ENCODE measurements around the gene GPER1.
"Not testable (repeated sequence)": the region's sequence is repeated elsewhere in the genome, so short reads cannot be mapped to it uniquely, and the experiment has no call there.

Gene GPER1

DNA sequence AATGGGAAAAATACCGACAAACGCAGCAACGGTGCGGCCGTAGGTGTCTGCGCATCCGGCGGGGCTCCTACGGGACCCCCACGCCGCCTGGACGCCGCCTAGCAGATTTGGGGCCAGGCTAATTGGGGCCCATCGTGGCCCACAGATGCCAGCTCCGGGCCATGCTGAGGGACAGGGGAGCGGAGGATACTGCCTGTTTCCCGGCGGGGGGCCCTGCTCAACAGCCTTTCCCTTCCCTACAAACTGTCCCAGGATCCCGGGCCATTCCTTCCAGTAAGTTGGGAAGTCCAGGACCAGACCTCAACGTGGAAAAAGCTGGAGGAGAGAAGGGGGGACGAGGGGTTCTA, 21.7 kb upstream of the GPER1 start:
- FAIRE-seq = no peak
- no peak for DNase-seq (ENCODE audit: insufficient read length, low spot score)

DNA sequence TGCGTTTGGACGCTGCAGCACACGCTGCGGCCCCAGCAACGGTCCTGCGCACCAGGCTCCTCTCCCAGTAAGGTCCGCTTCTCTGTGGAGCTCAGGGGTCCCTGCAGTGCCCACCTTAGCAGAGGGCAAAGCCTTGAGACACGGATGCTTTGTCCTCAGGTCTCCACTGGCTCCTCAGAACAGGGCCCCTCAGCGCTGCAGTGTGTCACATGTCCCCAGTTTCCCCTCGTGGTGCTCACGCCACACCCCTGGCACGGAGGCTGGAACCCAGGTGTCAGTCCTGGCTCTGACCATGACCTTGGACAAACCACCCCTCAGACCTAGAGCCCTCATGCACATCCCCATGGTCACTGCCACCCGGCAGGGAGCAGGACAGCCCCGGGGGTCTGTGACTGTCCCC, 19.9 kb upstream of the GPER1 start:
- DNase-seq (ENCODE audit: insufficient read length, low spot score) (no peak), FAIRE-seq (no peak)

DNA sequence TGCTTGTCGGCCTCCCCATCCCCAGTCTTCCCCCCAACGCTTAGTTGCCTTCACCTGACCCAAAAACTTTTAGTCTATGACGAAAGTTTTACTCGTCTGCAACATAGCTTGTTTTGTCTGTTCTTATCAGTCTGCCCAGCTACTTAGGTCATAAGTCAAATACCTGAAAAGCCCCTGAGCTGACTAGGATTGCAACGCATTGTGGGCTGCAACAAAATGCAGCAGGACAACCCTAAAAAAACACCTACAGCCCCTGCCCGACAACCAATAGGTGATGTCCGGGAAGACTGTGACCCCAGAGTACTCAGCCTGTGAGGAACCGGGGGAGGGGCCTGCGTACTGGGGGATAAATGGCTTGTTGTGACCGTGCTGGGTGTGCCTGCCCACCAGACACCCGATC, 19.3 kb upstream of the GPER1 start:
- FAIRE-seq (no peak), DNase-seq (ENCODE audit: insufficient read length, low spot score) (no peak)

DNA sequence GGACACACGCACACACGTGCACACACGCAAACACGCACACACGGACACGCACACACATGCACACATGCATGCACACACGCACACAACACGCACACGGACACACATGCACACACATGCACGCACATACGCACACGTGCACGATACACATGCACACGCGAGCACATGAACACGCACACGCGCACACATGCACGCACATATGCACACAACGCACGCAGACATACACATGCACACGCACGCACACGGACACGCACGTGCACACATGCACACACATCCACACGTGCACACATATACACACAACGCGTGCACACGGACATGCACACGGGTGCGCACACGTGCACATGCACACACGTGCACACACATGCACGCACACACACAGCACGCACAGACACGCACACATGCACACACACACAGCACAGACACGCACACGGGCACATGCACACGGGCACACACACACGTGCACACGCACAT, 17.3 kb upstream of the GPER1 start:
- FAIRE-seq = peak; percentile 100
- DNase-seq (ENCODE audit: insufficient read length, low spot score) = no peak

DNA sequence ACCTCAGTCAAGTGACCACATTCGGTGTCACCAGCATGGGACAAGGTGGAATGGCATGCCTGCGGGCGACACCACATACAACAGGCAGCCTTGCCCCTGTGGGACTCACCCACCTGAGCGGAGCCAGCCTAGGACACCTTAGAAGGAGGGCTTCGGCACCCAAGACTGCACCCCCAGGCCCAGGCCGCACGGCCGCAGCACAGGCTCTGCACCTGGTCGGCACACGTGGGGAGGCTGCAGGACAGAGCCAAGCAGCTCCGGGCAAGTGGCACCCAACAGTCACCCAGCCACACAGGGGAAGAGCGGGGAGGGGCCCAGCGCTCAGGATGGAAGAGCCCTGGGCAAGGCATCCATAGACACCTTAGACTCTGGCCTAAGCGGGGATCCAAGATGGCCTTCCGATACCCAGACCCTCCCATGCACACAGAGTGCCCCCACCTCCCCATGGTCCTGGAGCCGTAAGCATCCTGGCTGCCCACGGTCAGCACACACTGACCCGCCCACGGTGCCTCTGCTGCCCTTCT, 16.1 kb upstream of the GPER1 start:
- DNase-seq (ENCODE audit: insufficient read length, low spot score) (no peak), FAIRE-seq (peak; percentile 16)

DNA sequence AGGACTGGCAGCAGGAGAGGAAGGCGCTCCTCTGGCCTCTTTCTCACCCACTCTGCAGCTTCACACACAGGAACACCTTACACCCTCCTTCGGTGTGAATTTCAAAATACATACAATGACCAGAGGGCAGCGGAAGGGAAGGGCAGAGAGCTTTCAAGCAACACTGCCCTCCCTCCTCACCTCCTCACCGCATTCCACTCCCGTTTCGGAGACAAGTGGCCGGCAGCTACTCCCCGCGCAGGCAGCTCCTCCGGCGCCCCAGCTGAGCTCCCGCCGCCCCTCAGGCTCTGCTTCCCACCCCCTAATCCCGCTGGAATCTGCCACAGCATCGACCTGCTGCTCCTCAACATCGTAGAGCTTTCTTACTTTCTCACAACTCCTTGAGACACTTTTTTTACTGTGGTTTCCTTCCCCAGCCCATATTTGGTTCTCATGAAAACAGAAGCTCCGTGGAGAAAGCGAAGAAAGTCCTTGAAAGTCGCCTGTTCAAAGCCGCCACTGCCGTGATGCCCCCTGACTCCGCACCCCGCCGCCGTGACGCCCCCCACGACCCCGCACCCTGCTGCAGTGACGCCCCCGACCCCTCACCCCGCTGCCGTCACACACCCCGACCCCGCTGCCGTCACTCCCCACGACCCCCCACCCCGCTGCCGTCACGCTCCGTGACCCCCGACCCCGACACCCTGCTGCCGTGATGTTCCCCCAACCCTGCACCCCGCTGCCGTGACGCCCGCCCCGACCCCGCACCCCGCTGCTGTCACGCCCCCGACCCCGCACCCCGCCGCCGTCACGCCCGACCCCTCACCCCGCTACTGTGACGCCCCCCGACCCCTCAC, 14.6 kb upstream of the GPER1 start:
- FAIRE-seq = peak; percentile 89

DNA sequence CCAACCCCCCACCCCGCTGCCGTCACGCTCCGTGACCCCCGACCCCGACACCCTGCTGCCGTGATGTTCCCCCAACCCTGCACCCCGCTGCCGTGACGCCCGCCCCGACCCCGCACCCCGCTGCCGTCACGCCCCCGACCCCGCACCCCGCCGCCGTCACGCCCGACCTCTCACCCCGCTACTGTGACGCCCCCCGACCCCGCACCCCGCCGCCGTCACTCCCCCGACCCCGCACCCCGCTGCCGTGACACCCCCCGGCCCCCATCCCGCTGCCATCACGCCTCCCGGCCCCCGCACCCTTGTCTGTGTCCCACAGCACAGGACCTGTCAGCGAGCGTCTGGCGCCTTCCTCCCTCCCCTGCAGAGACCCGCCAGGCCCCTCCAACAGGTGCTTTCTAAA, 13.9 kb upstream of the GPER1 start:
- DNase-seq (ENCODE audit: insufficient read length, low spot score); FAIRE-seq: not testable (repeated sequence)

More for the DNA sequence above, 14.6 kb upstream of the GPER1 start:
- DNase-seq (ENCODE audit: insufficient read length, low spot score) = no peak

DNA sequence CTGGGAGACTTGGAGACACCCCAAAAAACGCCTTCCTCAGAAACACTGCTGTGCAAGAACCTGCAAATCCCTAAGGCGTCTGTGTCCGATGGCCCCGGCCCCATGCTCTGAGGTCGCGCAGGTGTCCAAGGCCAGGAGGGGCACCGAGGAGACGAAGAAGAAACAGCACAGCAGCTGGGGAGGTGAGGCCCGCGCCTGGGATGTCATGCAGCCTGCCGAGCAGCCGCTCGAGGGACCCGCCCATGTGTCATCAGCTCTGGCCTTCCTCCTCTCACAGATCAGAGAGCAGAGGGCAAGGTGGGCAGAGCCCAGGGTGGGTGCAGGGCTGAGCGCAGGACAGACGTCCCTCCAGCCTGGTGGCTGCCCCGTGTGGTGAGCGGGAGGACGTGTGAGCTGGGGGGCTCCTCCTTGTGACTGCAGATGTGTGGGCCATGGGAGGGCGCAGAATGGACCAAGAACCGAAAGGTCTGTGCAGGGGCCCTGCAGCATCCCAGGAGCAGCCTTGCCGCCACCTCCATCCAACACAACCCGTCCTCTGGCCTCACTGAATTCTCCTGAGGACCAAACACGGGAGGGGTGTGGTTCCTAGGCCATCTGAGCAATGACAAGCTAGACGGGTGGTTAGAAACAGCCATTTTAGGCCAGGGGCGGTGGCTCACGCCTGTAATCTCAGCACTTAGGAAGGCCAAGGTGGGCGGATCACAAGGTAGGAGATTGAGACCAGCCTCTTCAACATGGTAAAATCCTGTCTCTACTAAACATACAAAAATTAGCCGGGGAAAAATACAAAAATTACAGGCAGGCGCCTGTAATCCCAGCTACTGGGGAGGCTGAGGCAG, 13.1 kb upstream of the GPER1 start:
- no peak for DNase-seq (ENCODE audit: insufficient read length, low spot score)

DNA sequence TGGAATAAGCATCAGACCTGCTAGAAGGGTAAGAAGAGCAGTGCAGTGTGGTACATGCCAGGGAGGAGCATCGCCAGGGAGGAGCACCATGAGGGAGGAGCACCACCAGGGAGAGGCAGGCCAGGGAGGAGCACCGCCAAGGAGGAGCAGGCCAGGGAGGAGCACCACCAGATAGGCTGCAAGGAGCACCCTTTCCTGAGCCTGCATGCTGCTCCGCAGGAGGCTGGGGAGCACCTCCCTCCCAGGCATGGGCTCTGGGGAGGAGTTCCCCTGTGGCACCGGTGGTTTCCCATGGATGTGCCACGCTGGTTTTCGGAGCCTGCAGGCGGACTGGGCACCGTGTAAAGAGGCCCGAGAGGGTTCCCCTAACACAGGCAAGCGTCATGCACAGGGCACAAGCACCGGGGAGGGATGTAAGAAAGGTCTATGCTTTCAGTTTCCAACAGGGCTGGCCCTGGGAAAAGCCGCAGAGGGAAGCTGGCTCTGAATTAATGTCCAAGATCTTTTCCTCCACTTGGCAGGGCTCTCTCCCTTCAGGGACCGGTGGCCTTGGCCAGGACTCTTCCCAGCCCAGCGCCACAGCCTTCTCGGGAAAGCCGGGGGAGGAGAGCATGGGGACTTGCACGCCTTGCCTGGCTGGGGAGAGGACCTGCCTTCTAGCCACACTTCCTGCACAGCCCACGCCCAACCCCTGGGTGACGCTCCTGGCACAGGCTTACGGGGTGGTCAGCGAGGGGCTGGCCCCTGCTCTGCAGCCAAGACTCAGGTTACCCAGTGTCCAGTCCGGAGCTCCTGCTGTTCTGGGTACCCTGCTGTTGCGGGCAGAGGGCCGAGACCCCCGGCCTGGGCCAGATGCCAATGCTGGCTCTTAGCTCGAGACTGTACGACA, 11.5 kb upstream of the GPER1 start:
- FAIRE-seq = peak; percentile 58

More for the DNA sequence above, 13.1 kb upstream of the GPER1 start:
- peak; percentile 20 for FAIRE-seq

DNA sequence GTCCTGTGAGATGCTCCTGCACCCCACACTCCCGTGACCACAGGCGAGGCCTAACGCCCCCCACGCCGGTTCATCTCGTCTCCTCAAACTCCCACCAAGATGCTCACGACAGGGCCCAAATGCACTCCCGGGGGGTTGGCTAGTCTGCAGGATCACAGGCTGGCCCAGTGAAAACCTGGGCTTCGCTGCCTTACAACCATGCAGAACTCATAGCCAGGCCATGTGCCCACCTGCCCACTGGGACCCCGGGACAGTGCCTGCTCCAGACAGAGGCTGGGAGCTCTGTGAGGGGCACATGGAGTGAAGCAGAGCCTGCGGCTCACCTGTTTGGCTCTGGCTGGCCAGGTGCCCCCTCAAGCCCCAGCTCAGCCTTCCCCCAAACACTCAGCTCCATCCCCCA, 9.4 kb upstream of the GPER1 start:
- no peak for FAIRE-seq
- DNase-seq (ENCODE audit: insufficient read length, low spot score) = no peak

More for the DNA sequence above, 11.5 kb upstream of the GPER1 start:
- DNase-seq (ENCODE audit: insufficient read length, low spot score) = no peak

DNA sequence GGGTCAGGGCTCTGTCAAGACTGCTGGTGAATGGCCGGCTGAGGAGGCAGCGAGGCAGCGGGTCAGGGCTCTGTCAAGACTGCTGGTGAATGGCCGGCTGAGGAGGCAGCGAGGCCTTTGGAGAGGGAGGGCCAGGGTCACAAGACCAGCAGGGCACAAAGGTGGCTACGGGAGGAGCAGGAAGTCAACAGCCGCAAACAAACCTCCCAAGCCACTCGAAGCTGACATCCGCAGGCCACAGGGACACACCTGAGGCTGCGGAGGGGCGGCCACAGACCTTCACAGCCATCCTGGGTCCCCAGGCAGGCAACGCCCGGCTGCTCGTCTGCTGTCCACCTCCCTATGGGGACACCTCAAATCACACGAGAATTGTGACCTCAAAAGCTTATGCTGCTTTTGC, 8.9 kb upstream of the GPER1 start:
- DNase-seq (ENCODE audit: insufficient read length, low spot score) (no peak), FAIRE-seq (no peak)

DNA sequence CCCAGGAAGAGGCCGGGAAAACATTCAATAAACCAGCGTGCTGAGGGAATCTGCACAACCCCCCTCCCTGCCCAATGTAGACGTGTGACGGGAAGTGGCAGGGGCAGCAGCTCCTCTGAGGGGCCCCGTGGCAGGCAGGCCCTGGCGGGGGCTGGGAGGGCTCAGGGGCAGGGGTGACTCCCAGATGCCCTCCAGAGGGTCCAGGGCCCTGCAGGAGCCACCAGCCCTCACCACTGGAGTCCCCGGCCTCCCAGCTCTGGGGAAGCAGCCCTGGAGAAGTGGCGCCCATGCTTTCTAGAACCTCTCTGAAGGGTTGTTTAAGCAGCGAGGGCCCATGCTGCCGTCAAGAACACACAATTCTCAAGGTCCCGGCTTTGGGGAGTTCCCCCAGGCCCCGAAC, 8.4 kb upstream of the GPER1 start:
- FAIRE-seq (no peak), DNase-seq (ENCODE audit: insufficient read length, low spot score) (no peak)

DNA sequence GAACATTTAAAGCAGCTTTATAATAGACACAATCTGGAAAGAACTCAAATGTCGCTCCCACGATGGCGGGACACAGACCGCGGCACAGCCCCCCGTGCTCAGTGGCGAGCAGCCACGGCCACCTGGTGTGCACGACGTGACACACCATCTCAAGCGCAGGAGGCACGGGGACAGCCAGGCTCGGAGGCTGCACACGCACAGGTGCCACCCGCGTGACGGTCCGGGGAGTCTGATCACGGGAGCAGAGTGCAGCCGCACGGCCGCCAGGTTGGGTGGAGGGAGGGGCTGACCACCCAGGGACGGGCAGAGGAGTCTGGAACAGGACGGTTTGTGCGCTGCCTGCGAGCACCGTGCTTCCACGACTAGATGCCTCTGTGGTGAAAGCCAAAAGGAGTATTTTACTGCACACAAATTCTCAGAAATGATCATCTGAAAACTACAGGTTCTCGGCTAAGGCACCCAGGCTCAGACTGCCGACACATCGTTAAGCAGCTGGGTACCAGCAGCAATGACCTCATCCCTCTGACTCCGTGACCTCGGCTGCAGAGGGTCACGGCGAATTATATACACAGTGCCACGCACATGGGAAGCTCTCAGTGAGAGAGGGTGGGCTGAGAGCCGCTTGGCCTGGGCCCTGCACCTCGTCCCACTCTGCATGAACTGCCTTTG, 7.5 kb upstream of the GPER1 start:
- FAIRE-seq (peak; percentile 57), DNase-seq (ENCODE audit: insufficient read length, low spot score) (no peak)

DNA sequence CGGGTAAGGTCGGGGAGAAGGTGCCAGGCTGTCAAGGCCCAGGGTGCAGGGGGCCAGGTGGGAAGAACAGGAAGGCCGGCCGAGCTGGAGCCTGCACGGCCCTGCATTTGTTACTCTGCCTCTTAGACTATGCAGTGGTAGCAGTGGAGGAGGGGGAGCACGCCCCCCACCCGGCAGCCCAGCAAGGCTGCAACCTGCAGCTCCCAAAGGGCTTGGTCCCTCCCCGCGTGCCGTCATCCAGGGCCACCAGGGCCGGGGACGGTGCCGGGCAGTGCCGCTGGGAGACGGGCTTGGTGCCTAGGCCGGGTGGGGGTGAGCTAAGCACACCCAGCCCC, 7.0 kb upstream of the GPER1 start:
- FAIRE-seq = no peak
- DNase-seq (ENCODE audit: insufficient read length, low spot score) = no peak

DNA sequence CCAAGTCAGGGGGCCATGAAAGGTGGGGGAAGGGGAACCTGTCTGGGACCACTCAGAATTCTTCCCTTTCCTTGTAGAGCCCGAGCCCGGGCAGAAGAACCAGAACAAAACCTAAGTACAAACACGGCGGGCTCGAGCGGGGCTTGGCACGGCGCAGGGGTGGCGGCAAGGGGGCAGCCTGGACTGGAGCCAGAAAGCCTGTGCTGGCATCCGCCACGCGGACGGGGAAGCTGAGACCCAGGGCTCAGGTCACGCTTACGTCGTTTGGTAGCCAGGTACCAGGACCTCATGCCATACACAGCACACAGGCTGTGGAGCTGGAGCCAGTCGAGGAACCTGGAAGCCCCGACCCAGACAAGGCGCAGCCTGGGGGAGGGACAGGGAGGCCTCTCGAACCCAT, 6.6 kb upstream of the GPER1 start:
- FAIRE-seq = no peak
- no peak for DNase-seq (ENCODE audit: insufficient read length, low spot score)

DNA sequence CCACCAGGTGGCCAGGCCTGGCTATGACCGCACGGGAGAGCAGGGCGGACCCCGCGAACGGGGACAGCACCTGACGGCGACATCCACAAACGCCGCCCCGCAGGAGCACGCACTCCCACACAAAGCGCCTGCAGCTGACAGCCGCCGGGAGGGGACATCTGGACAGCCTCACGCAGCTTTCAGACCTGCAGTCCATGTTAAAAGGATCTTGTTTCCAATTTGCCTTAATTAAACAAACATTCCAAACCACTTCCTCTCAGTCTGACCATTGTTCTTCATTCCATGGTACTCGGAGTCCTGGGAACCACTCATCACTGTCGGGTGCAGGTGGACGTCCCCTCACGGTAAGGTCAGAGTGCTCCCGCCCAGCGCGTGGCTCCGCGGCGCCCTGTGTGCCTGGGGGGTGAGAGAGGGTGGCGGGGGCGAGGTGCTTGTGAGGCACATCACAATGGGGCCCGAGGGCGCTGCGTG, 5.9 kb upstream of the GPER1 start:
- FAIRE-seq = no peak
- no peak for DNase-seq (ENCODE audit: insufficient read length, low spot score)

DNA sequence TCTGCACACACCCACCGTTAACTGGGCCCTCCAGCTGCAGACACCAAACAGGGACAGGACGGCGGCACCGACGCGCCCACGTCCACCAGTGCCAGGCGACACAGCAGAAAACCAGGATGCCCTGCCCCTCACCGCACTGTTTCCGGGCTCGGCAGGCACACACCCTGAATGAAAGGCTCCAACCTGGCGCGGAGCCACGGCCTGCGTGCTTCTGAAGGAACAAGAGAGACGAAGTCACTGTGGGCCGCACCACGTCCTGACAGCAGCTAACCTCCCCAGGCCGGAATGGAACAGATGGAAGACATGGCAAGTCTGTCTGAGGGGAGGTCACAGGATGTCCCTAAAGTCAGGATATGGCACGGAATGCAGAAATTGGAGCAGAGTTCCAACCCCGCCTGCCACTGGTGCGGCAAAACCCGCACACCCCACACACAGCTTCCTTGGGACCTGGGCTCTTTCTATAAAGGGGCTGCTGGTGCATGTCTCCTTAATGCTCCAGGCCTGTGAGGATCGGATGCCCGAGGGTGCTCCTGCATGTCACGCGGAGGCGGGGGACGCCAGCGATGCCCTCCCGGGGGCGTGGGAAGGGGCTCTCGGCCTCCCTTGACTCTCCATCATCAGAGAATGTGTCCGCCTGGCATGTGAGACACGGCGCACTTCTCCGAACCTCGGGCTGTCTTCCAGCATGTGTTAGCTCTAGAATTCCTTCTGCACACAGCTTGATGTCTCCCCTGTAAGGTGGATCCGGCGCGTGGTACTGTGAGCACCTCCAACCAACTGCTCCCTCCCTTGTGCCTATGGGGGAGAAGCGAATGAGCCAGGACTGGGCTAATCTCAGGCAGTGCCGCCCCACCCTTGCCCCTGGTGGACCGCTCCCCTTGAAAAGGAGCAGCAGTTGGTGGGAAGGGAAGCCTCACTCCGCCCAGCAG, 3.9 kb upstream of the GPER1 start:
- DNase-seq (ENCODE audit: insufficient read length, low spot score) (no peak), FAIRE-seq (peak; percentile 48)

DNA sequence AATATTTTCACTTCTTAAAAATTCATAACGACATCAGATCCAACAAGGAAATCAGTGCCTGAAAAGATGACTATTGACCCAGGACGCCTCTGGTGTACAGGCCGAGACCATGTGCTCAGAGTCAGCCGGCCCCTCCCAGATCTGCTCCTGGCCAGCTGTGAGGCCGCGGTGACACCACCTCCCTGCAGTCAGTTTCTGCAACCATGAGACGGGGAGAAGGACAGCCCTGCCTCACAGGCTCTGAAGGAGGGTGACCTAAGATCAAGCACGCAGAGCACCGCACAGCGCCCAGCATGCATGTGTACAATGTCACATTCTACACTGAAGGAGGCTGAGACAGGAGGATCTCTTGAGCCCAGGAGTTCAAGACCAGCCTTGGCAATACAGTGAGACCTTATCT, 2.6 kb upstream of the GPER1 start:
- FAIRE-seq (no peak), DNase-seq (ENCODE audit: insufficient read length, low spot score) (no peak)

DNA sequence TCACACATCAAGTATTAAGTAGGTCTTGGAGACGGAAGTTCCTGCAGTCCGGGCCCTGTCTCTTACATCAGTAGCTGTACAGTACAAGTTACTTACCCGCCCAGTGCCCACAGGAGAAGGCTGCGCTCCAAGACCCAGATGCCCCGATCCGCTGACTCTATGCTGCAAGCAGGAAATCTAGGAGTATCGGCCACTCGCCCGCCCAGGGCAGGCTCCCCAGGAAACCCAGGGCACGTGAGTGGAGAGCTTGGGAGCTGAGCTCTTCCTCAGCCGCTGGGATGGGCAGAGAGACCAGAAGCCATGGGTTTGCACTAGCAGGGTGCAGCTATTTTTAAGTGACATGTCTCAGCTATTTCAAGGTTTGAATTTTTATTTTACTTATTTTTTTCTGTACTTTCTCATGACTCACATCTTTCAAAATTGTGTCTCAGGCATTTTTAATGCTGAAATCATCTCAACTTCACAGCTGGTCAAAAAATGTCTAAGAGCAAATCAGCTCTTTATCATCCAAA, 1.9 kb upstream of the GPER1 start:
- FAIRE-seq (no peak), DNase-seq (ENCODE audit: insufficient read length, low spot score) (no peak)

Data from HTR-8/SVneo (cell line).